Duodenal mucosa (tissue), 2 donors: ENCODE data around the gene ISM1.

Source experiments
- H3K27ac ChIP-seq: one replicate; pipeline ENCODE4 v1.7.0; 2013; ENCODE audit warnings: low read depth, low read length
- H3K27me3 ChIP-seq, 2 donors: one replicate each; pipeline ENCODE4 v1.7.0; 2013; ENCODE audit warnings: low read length in 2 of 2, control low read depth in 1 of 2; ENCODE audit not compliant: insufficient read depth in 2 of 2, control insufficient read depth in 1 of 2
- H3K36me3 ChIP-seq, 2 donors: one replicate each; pipeline ENCODE4 v1.7.0; 2013; ENCODE audit warnings: low read length in 2 of 2, control low read depth in 1 of 2; ENCODE audit not compliant: insufficient read depth in 2 of 2, control insufficient read depth in 1 of 2
- H3K4me1 ChIP-seq, 2 donors: one replicate each; pipeline ENCODE4 v1.7.0; 2013; ENCODE audit warnings: low read length in 2 of 2, control low read depth in 1 of 2; ENCODE audit not compliant: insufficient read depth in 2 of 2, control insufficient read depth in 1 of 2
- H3K4me3 ChIP-seq, 2 donors: one replicate each; pipeline ENCODE4 v1.7.0; 2013; ENCODE audit warnings: low read length in 2 of 2, low read depth in 1 of 2
- H3K9ac ChIP-seq, 2 donors: one replicate each; pipeline ENCODE4 v1.7.0; 2013; ENCODE audit warnings: low read length in 2 of 2, low read depth in 1 of 2
- H3K9me3 ChIP-seq, 2 donors: one replicate each; pipeline ENCODE4 v1.7.0; 2013; ENCODE audit warnings: low read length in 2 of 2, control low read depth in 1 of 2; ENCODE audit not compliant: control insufficient read depth in 1 of 2

The ISM1 gene

DNA sequence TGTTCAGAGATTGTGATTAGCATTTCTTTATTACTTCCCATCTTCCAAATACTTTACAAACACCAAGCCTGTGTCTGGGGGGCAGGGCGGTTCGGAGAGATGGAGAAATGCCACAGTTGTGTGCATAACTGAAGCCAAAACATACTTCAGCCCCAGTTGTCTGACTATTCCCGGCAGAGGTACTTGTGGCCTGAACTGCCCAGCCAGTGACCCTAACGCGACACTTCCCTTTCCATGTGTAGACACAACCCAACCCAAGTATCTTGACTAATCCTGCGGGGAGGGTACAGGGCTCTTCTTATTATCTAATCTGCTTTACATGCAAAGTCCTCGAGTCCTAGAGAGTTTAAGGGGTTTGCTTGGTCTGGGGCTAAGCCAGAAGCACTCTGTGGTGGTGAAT, 46.2 kb downstream of the ISM1 start:
- no peaks in the 10 kb centered on the region for H3K27me3 ChIP-seq
- no peaks in the 10 kb centered on the region for H3K9me3 ChIP-seq
- H3K27ac ChIP-seq = no peak overlapping the region

DNA sequence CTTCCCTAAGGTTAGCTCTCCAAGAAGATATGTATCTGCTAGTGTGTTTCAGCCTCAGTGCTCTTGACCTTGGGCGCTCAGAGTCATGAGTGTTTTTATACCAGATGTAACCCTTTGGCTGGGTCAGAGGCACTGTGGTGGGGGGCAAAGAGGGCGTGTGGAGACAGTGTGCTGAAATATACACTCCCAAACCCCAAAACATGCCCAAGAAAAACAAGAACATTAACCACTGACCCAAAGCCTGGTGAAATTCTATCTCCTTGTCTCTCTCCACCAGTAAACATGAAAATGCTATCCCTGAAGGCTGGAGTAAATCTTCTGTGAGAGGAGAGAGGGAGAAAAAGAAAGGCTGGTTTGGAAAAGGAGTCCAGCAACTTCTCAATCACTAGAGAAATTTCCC, 47.9 kb downstream of the ISM1 start:
- H3K36me3 ChIP-seq = no peaks in the 10 kb centered on the region

More for the DNA sequence above, 46.2 kb downstream of the ISM1 start:
- no peak overlapping the region for H3K4me3 ChIP-seq
- H3K4me1 ChIP-seq = no peaks in the 10 kb centered on the region
- no peaks in the 10 kb centered on the region for H3K36me3 ChIP-seq
- H3K9ac ChIP-seq = no peak overlapping the region

DNA sequence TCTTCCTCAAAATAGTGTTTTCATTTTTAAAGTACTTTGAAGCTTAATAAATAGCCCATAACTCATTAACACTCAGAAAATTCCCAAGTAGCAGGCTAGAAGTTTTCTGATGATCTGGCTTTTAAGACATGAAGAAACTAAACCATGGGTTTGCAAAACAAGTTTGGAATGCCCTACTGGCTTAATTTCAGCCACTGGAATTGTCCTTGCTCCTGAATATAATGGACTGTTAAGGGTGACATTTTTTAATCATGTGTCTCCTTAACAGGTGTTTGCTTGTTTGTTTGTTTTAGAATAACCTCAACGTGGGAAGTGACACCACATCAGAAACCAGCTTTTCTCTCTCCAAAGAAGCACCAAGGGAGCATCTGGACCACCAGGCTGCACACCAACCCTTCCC, 49.1 kb downstream of the ISM1 start:
- no peaks in the 10 kb centered on the region for H3K9me3 ChIP-seq
- H3K27ac ChIP-seq = no peak overlapping the region
- H3K4me1 ChIP-seq = no peaks in the 10 kb centered on the region
- no peak overlapping the region for H3K4me3 ChIP-seq
- no peaks in the 10 kb centered on the region for H3K36me3 ChIP-seq
- H3K27me3 ChIP-seq = no peaks in the 10 kb centered on the region
- no peak overlapping the region for H3K9ac ChIP-seq

More for the DNA sequence above, 47.9 kb downstream of the ISM1 start:
- Histone ChIP-seq H3K4me1 (no peaks in the 10 kb centered on the region), H3K9me3 (no peaks in the 10 kb centered on the region), H3K4me3 (no peak overlapping the region), H3K27me3 (no peaks in the 10 kb centered on the region), H3K27ac (no peak overlapping the region), H3K9ac (no peak overlapping the region)

DNA sequence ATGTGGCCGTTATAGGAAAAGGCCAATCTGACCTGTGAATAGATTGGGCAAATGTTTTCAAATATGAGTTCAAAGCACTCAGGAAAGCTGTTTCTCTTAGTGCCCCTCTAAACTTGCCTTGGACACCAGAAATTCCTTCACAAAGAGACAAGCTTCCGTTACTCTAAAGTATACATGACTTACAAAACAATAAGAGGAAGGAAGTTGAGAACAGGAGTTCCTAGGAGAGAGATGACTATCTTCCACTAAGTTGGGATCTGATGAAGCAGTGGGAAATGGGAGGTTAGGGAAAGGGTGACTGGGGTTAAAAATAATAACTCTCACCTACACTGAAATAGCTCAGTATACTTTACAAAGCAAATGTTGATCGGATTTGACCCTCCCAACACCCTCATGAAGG, 50.0 kb downstream of the ISM1 start:
- Histone ChIP-seq H3K4me3 (no peak overlapping the region), H3K36me3 (no peaks in the 10 kb centered on the region), H3K4me1 (no peaks in the 10 kb centered on the region), H3K9ac (no peak overlapping the region), H3K27me3 (no peaks in the 10 kb centered on the region), H3K27ac (no peak overlapping the region), H3K9me3 (no peaks in the 10 kb centered on the region)

- H3K36me3 ChIP-seq = no peaks in the 10 kb centered on the region
- H3K27me3 ChIP-seq = no peaks in the 10 kb centered on the region
- H3K4me1 ChIP-seq = no peaks in the 10 kb centered on the region
- no peaks in the 10 kb centered on the region for H3K9me3 ChIP-seq
- no peak overlapping the region for H3K27ac ChIP-seq
- no peak overlapping the region for H3K4me3 ChIP-seq
- no peak overlapping the region for H3K9ac ChIP-seq
These were observed 51.2 kb downstream of the ISM1 start for GRCh38 chr20:13271977-13272975.

- H3K9me3 ChIP-seq = no peaks in the 10 kb centered on the region
- H3K4me1 ChIP-seq = no peaks in the 10 kb centered on the region
- no peaks in the 10 kb centered on the region for H3K27me3 ChIP-seq
- H3K4me3 ChIP-seq = no peak overlapping the region
- H3K9ac ChIP-seq = no peak overlapping the region
- no peak overlapping the region for H3K27ac ChIP-seq
- no peaks in the 10 kb centered on the region for H3K36me3 ChIP-seq
These were observed 53.3 kb downstream of the ISM1 start for GRCh38 chr20:13274275-13274861.

GRCh38 chr20:13276945-13277541, 56.0 kb downstream of the ISM1 start:
- H3K27ac ChIP-seq = no peak overlapping the region
- H3K4me1 ChIP-seq = no peaks in the 10 kb centered on the region
- H3K36me3 ChIP-seq = no peaks in the 10 kb centered on the region
- H3K9ac ChIP-seq = no peak overlapping the region
- no peaks in the 10 kb centered on the region for H3K9me3 ChIP-seq
- H3K4me3 ChIP-seq = no peak overlapping the region
- H3K27me3 ChIP-seq = no peaks in the 10 kb centered on the region

- Histone ChIP-seq H3K36me3 (no peaks in the 10 kb centered on the region), H3K4me3 (no peak overlapping the region), H3K4me1 (no peaks in the 10 kb centered on the region), H3K9me3 (no peaks in the 10 kb centered on the region), H3K27me3 (no peaks in the 10 kb centered on the region), H3K9ac (no peak overlapping the region), H3K27ac (no peak overlapping the region)
These were observed 56.7 kb downstream of the ISM1 start for GRCh38 chr20:13277663-13278295.

GRCh38 chr20:13278812-13279570, 57.9 kb downstream of the ISM1 start:
- no peak overlapping the region for H3K4me3 ChIP-seq
- no peak overlapping the region for H3K9ac ChIP-seq
- H3K36me3 ChIP-seq = no peaks in the 10 kb centered on the region
- H3K27ac ChIP-seq = no peak overlapping the region
- no peaks in the 10 kb centered on the region for H3K4me1 ChIP-seq
- no peaks in the 10 kb centered on the region for H3K9me3 ChIP-seq
- H3K27me3 ChIP-seq = no peaks in the 10 kb centered on the region
